Measurements from ENCODE around the gene ERFE.

DNA sequence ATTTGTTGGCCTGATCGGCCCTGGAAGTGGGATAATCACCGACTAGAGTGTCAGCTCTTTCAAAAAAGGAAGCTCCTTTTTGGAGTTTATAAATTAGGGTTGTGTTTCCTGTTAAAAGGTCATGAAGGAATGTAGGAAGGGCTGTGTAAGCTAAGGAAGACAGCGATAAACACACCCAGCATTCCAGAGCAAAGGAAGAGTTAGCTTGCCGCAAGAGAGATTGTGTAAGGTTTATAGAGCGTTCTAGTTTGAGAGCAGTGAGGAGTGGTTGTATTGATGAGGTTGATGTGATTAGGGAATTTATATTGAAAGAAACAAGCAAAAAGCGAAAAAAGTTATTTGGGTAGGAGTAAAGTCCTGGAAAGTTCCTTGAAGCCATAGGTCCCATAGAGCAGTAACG lies 48.2 kb downstream of the ERFE start:
- TF ChIP-seq POLR2A (IDR thresholded peaks at IDR 0.05) = no peak
- TF ChIP-seq, protein P1, sequence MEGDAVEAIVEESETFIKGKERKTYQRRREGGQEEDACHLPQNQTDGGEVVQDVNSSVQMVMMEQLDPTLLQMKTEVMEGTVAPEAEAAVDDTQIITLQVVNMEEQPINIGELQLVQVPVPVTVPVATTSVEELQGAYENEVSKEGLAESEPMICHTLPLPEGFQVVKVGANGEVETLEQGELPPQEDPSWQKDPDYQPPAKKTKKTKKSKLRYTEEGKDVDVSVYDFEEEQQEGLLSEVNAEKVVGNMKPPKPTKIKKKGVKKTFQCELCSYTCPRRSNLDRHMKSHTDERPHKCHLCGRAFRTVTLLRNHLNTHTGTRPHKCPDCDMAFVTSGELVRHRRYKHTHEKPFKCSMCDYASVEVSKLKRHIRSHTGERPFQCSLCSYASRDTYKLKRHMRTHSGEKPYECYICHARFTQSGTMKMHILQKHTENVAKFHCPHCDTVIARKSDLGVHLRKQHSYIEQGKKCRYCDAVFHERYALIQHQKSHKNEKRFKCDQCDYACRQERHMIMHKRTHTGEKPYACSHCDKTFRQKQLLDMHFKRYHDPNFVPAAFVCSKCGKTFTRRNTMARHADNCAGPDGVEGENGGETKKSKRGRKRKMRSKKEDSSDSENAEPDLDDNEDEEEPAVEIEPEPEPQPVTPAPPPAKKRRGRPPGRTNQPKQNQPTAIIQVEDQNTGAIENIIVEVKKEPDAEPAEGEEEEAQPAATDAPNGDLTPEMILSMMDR (IDR thresholded peaks at IDR 0.05 in 4 of 5, conservative IDR thresholded peaks at IDR 0.05 in 1 of 5) = no peak

All from gastrocnemius medialis (tissue), 4 donors.